GM12878 (cell line): Measurements from ENCODE around the gene ACACB. TPM values are rescaled to one million over a fixed set of nuclear protein-coding genes. Genes with fewer than 3 reads are reported as not detected.

Experiments
- ATAC-seq: fragments of 200-7000 bp; cut with Tn5 transposase; 3 replicates; pipeline ENCODE4 v1.9.1; 2020; ENCODE audit warnings: mild to moderate bottlenecking, moderate library complexity
- BruUV-seq: library from RNA; stranded (reverse); fragments of 400-500 nt; replicated peaks from 2 replicates; lab custom pipeline; 2021; lab: Mats Ljungman, UMichigan
- CTCF ChIA-PET: fragments of 300-600 bp; sonication (Branson Sonifier 250); formaldehyde crosslinking; extraction: SDS; loops from one replicate; lab custom pipeline; 2021; ENCODE audit warnings: inconsistent platforms; lab: Yijun Ruan, JAX
- POLR2A ChIA-PET: fragments of 350-600 bp; formaldehyde crosslinking; extraction: SDS; loops from one replicate; lab custom pipeline; 2021; ENCODE audit warnings: inconsistent platforms; lab: Charles Lee
- RAD21 ChIA-PET: fragments of 300-600 bp; sonication (Branson Sonifier 250); formaldehyde crosslinking; loops from one replicate; lab custom pipeline; 2023; ENCODE audit warnings: antibody characterized with exemption; ENCODE audit not compliant: unreplicated experiment; lab: Charles Lee
- SMC1A ChIA-PET: fragments of 300-600 bp; sonication (Branson Sonifier 250); formaldehyde crosslinking; loops from one replicate; lab custom pipeline; 2023; ENCODE audit not compliant: unreplicated experiment, uncharacterized antibody; lab: Charles Lee
- DNase-seq: peaks from one replicate; pipeline ENCODE4 v3.0.0-alpha.2; 2011; ENCODE audit warnings: low read depth, low spot score
- FAIRE-seq: peaks from 3 replicates; lab custom pipeline; 2011; peaks lifted over from hg19 to GRCh38; lab: Jason Lieb, UNC
- H2AFZ ChIP-seq: 2 replicates; pipeline ENCODE4 v1.6.0; 2011; ENCODE audit warnings: low read depth, low read length, control low read depth; ENCODE audit not compliant: control insufficient read depth
- H3K27ac ChIP-seq: 2 replicates; pipeline ENCODE4 v1.5.1; 2011; ENCODE audit warnings: control low read depth; ENCODE audit not compliant: control insufficient read depth, insufficient read depth
- H3K27me3 ChIP-seq, 2 experiments: replicated peaks in 1 of 2; 2 replicates each; pipeline versions ENCODE4 v1.6.0 to v1.6.1; 2011; ENCODE audit warnings: low read length in 1 of 2; ENCODE audit not compliant: control insufficient read depth in 2 of 2, insufficient read depth in 2 of 2
- H3K36me3 ChIP-seq, 2 experiments: 2 replicates each; pipeline ENCODE4 v1.5.1; 2011; ENCODE audit warnings: low read length in 1 of 2; ENCODE audit not compliant: control insufficient read depth in 2 of 2, insufficient read depth in 2 of 2
- H3K4me1 ChIP-seq: 2 replicates; pipeline ENCODE4 v1.6.1; 2011; ENCODE audit warnings: mild to moderate bottlenecking, low read length, moderate library complexity, mixed read lengths; ENCODE audit not compliant: control insufficient read depth, insufficient read depth
- H3K4me2 ChIP-seq: 2 replicates; pipeline ENCODE4 v1.6.0; 2011; ENCODE audit warnings: control low read depth; ENCODE audit not compliant: control insufficient read depth, insufficient read depth
- H3K4me3 ChIP-seq: fragments of 200-600 bp; sonication (generic); 2 replicates; pipeline ENCODE4 v1.5.1; 2016
- H3K79me2 ChIP-seq: 2 replicates; pipeline ENCODE4 v1.6.0; 2011; ENCODE audit warnings: low read length; ENCODE audit not compliant: control insufficient read depth, insufficient read depth
- H3K9ac ChIP-seq: 2 replicates; pipeline ENCODE4 v1.8.0; 2011; ENCODE audit warnings: low read length, control low read depth, mixed read lengths; ENCODE audit not compliant: control insufficient read depth, insufficient read depth
- H3K9me3 ChIP-seq: replicated peaks from 3 replicates; pipeline ENCODE4 v1.5.1; 2011; ENCODE audit warnings: mild to moderate bottlenecking, low read length; ENCODE audit not compliant: control insufficient read depth, insufficient read depth
- H4K20me1 ChIP-seq: 2 replicates; pipeline ENCODE4 v1.6.0; 2011; ENCODE audit not compliant: control insufficient read depth, insufficient read depth
- HSF1 ChIP-seq: fragments of 150-350 bp; IDR thresholded peaks from 2 replicates; pipeline ENCODE4 v1.6.1; 2014; ENCODE audit warnings: mild to moderate bottlenecking, low read depth, low read length
- ZNF207 ChIP-seq: fragments of 450-650 bp; IDR thresholded peaks from 2 replicates; pipeline ENCODE4 v1.6.1; 2014; ENCODE audit warnings: antibody characterized with exemption, mild to moderate bottlenecking, borderline replicate concordance
- WGBS: methylation state at CpG from one replicate; pipeline ENCODE4 v1.1.6; 2016; ENCODE audit warnings: low lambda C conversion rate; ENCODE audit not compliant: insufficient replicate concordance, insufficient coverage; ENCODE audit errors: missing lambda C conversion rate; 5-methylcytosine and 5-hydroxymethylcytosine counted together
- in situ Hi-C: fragments of 300-500 bp; cut with MboI; formaldehyde crosslinking; loops from 9 replicates; pipeline ENCODE4 v1.14.3; 2018; ENCODE audit warnings: mixed read lengths
- intact Hi-C: fragments of 100-400 bp; cut with micrococcal nuclease; formaldehyde crosslinking; loops from one replicate; pipeline ENCODE4 v1.14.2; 2022; ENCODE audit not compliant: unreplicated experiment
- polyA plus RNA-seq, 11 experiments: library from polyadenylated mRNA; depleted of rRNA in 4 of 11; unstranded in 6 of 11; stranded (reverse) in 5 of 11; fragments of >200 nt; fragmentation: Nextera tagmentation in 4 of 11; fragmentation: Illumina TruSeq in 1 of 11; extraction: Ambion mirVana in 4 of 11; extraction: Trizol in 1 of 11; gene quantifications; 1 replicate in 1 of 11; 2 replicates in 10 of 11; pipeline versions ENCODE4 v1.2.1 to v1.2.3, GENCODE V29; 2011 to 2016; ENCODE audit warnings: inconsistent platforms in 2 of 11, missing spikeins in 2 of 11, low read depth in 1 of 11
- total RNA-seq, 4 experiments: library from RNA; depleted of rRNA in 3 of 4; stranded (reverse); fragments of >200 nt in 3 of 4; fragmentation: Illumina TruSeq in 1 of 4; extraction: Trizol in 1 of 4; gene quantifications; 2 replicates each; pipeline versions ENCODE4 v1.2.1 to v1.2.3, GENCODE V29; 2013 to 2021

The ACACB gene
- total and polyA plus RNA-seq, 10 of the 15 experiments (the other 5 are each of a cell fraction or from before 2014, with no cell fraction given): 0.05 to 1.9 (median 0.38) TPM; not detected in 2

- TF ChIP-seq HSF1 (no peak), ZNF207 (no peak)
Measured at GRCh38 chr12:109264943-109265650, 148.7 kb downstream of the ACACB start (continued).

GRCh38 chr12:109266106-109266879 lies 149.9 kb downstream of the ACACB start:
- Histone ChIP-seq H3K9me3 (no peaks in the 10 kb centered on the region), H3K4me1 (no peaks in the 10 kb centered on the region), H3K9ac (no peak overlapping the region), H3K36me3 (no peaks in the 10 kb centered on the region; a peak in 1 of 4 replicates), H3K4me3 (no peak overlapping the region), H2AFZ (no peak overlapping the region), H3K27ac (no peak overlapping the region), H3K27me3 (no peaks in the 10 kb centered on the region; a peak in 1 of 4 replicates), H3K79me2 (no peaks in the 10 kb centered on the region), H4K20me1 (no peaks in the 10 kb centered on the region), H3K4me2 (no peak overlapping the region)
- TF ChIP-seq ZNF207: no peak
- in situ Hi-C loops: loop anchor here (5.0 kb wide), 1 partner anchor 121 kb away; no protein-coding TSS in a partner anchor
- DNase-seq (no peak), FAIRE-seq (no peak), ATAC-seq (no peak)
- ChIA-PET CTCF (interaction anchor here (0.7 to 4.3 kb wide), 3 partner anchors 118 to 130 kb away, joined by 3 to 48 read pairs (median 3); no protein-coding TSS in a partner anchor), SMC1A (interaction anchor here (1.0 to 2.0 kb wide), 4 partner anchors 13 to 126 kb away, joined by 3 to 4 read pairs (median 4); no protein-coding TSS in a partner anchor), POLR2A (no interaction called here), RAD21 (no interaction called here)
- WGBS: 52% methylated on average over 16 of the region's 16 CpGs
- BruUV-seq: no TSS peak
- intact Hi-C loops: no loop called here
